HUDEP-2 (cell line): ENCODE measurements around the gene PSENEN.

Experiments
- DNase-seq, 76 experiments: peaks; one replicate each; lab custom pipeline; 2025; ENCODE audit not compliant: unreplicated experiment in 76 of 76; lab: John Stamatoyannopoulos, UW

The PSENEN gene

GRCh38 chr19:35748106-35749020 lies 2.9 kb downstream of the PSENEN start, which contains the start of gene LIN37:
Gene LIN37, plus strand, starts transcription at chr19:35748576. Its CDS starts 149 bp downstream, at chr19:35748725.
- peak; percentile 89 to 100 (median 99) for DNase-seq

- no peak for DNase-seq
Observed at GRCh38 chr19:35750167-35750566, 4.7 kb downstream of the PSENEN start.

DNA sequence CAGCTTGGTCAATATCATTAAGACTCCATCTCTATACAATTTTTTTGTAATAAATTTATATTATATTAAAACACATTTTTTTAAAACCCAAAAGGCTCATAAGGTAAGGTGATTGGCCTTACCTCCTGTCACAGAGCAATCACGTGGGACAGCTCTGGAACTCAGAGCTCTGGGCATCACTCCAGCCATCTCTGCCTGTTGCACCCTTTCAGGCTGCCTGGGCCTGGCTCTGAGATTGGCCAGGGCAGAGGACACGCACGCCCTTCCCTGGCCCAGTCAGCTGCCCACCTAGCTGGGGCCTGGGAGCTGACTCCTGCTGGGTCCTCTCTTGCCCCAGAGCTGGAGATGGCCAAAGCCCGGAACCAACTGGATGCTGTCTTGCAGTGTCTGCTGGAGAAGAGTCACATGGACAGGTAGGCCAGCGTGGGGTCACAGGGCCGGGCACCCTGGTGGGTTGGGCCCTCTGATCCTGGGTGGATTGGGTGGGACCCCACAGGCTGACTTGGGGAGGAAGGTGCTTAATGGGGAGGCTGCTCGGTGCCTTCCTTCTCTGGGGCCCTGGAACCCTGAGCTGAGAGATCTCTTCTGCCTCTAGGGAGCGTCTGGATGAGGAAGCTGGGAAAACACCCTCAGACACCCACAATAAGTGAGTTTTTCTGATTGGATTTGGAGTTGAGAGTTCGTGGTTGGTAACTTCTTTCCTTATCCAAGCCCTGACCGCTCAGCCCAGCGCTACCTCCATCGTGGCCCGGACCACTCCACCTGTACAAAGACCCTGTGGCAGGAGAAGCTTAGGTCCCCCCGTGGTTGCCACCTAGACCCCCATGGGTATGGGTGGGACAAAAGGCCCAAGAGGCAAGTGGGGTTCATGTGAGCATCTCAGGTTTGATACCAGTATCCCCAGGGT lies 6.6 kb downstream of the PSENEN start:
- DNase-seq: no peak

DNA sequence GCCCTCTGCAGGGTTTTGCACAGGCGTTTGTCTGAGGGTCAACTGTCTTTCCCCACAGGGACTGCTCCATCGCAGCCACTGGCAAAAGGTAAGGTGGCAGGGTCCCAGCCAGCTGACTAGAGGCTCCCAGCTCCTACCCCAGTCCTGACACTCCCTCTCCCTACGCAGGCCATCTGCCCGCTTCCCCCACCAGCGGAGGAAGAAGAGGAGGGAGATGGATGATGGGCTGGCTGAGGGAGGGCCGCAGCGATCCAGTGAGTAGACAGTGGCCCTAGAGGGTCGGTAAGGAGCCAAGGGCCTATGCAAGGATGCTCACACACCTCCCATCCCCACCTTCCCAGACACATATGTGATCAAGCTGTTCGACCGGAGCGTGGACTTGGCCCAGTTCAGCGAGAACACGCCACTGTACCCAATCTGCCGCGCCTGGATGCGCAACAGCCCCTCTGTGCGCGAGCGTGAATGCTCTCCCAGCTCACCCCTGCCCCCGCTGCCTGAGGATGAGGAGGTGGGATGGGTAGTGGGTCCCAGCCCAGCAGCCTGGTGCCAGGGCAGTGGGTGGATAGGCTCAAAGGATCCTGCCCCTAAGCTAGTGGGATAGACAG lies 7.4 kb downstream of the PSENEN start:
- DNase-seq: no peak

DNA sequence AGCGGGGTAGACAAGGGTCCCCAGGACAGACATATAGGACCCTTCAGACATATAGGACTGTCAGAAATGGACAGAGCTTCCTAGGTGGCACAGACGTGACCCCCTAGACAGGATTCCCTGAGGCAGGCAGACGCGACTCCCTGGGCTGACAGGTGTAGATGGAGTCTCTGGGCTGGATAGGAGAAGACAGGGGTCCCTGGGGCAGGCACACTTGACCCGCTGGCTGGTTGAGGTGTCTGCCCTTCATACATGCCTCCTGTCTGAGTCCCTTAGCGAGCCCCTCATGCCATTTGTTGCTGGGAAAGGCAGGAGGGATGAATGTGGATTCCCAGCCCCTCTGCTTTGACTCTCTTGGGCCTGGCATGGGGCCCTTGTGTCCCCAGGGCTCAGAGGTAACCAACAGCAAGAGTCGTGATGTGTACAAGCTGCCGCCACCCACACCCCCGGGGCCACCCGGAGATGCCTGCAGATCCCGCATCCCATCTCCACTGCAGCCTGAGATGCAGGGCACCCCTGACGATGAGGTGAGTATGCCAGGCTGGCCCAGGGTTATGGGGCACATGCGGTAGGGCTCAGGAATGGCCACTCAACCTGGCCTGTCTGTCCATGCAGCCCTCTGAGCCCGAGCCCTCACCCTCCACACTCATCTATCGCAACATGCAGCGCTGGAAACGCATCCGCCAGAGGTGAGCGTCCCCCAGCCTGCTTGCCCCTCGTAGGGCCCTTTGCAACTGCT lies 8.4 kb downstream of the PSENEN start:
- DNase-seq: no peak

DNA sequence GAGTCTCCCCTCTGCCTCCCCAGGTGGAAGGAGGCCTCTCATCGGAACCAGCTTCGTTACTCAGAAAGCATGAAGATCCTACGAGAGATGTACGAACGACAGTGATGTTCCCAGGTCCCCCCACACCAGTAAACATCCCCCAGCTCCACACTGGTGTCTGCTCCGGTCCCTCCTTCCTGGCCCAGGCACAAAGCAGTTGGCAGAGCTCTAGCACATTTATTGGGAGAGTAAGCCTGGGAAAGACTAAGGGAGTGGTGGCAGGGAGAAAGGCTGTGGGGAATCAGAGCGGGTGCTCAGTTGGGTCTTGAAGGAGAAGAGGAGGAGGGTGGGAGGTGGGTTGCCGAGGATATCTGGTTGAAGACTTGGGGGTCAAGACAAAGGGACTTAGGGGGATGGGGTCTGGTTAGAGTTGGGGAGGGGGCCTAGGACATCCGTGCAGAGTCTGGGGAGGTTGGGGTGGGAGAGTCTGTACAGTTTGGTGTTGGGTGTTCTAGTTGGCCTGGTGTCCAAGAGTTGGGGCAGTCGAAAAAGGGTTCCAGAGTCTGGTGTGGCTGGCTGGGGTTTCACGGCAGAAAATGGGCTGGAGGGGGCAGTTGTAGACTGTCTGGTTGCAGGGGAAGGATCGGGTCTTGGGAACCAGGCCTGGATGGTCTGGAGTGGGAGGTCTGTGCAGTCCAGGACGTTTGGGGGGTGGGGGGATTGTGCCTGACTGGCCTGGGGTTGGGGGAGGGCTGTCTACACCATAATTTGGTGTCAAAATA lies 9.1 kb downstream of the PSENEN start:
- no peak for DNase-seq

DNA sequence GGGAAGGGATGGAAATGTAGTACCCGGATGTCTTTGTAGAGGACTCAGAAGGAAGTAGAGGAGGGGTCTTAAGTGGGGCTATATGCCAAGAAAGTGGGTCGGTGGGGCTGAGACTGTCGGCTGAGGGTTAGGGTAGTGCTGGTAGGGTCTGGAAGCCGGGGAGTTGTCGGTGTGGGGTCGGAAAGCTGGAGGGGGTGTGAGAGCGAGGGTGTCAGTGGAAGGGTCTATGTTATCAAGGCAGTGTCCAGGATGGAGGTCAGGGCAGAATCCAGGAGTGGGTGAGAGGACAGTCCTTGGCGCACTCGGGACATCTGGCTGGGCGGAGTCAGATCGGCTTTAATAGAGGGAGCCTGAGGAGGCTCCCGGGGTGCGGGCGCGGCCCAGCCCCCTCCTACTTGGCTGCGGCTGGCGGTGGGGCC lies 9.7 kb downstream of the PSENEN start:
- no peak for DNase-seq

DNA sequence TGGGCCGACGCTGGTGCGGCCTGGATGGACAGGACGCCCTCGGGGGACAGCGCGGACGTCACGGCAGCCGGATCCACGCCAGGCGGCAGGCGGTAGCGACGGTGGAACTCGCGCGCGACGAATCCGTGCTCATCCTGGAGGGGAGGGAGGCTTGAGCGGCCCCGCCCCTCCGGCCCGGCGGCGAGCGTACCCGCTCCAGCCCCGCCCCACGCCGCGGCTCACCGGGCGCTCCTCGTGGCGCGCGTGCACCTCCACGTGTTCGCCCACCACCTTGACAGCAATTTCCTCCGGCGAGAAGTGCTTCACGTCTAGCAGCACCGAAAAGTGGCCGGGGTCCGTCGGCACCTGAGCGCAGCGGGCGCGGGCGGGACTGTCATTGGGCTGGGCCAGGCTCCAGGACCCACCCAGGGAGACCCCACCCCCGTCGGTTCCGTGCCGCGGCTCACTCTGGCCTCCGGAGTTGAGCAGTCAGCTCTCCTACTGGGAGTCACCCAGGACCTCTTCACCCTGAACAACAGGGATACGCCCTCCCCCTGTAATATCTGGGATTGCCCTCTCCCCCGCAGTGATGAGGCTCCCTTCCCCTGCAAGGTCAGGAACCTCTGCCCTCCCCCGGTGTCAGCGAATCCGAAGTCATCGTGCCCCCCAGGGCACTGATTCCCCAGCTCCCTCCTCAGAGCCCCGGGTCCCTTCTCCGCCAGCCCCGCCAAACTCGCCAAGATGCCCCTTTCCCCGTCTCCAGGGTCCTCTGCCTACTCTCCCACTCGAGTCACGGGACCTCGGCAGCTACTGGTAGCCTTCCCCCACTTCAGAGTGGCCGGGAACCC lies 10.3 kb downstream of the PSENEN start:
- peak in 28 of 76 experiments; percentile 13 to 55 (median 36) for DNase-seq

DNA sequence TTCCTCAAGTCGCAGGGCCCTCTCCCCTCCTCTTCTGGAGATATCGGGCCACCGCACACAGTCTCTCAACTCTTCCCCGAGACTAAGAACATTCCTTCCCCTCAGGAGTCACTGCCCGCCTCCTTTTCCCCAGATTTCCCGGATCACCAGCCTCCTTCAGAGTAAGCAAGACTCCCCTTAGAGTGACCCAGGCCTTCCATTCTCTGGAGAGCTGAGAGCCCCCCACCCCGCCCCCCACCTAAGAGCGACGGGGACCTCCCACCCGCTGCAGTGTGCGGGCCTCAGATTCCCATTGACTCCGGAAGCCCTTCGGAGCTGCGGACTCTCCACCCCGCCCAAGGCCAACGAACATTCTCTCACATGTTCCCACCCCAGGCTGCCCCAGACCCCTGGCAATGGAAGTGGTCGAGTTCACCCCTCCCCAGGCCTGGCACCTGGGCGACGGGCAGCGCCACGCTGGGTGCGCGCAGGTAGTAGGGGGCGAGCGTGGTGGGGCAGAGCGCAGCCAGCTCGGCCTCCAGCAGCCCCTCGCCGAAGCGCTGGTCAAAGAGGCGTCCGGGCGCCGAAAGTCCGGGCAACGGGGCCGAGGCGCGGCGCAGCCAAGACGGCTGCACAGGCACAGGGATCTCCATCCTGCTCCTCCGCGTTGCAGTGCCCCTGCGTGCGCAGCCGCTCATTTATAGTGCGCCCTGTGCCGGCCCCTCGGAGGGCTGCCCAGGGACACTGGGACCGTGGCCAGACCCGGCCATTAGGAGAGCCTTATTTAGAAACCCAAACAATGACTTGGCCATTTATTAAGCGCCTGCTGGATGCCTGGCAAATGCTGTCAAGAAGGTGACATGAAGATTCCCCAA lies 11.2 kb downstream of the PSENEN start, which contains the start of gene HSPB6:
TSS of gene HSPB6 (minus strand) at position 653 of the 854 bp plus-strand sequence. CDS start at position 632, 21 bp downstream.
- DNase-seq: no peak

DNA sequence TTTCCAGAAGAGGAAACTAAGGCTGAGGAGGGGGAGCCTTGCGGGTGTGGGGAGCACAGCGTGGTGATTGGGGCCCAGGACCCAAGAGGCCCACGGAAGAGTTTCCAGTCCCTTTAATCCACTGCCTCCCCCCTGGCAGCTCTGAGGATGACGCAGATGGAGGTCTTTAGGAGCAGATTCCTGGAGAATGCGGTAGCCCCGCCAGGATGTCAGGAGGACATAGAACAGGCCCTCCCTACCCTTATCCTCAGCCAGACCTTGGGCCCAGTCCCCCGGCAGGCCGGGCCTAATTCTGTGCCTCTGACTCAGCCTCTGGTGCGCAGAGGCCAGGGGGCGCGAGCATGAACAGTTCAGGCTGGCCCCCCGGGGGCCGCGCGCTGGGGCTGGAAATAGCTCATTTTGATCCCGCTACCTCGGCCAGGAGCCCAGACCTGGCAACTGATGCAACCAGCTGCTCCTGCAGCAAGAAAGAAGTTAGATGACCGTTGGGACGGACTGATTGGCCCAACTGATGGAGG lies 11.8 kb downstream of the PSENEN start:
- DNase-seq: peak in 41 of 76 experiments; percentile 33 to 93 (median 64)

DNA sequence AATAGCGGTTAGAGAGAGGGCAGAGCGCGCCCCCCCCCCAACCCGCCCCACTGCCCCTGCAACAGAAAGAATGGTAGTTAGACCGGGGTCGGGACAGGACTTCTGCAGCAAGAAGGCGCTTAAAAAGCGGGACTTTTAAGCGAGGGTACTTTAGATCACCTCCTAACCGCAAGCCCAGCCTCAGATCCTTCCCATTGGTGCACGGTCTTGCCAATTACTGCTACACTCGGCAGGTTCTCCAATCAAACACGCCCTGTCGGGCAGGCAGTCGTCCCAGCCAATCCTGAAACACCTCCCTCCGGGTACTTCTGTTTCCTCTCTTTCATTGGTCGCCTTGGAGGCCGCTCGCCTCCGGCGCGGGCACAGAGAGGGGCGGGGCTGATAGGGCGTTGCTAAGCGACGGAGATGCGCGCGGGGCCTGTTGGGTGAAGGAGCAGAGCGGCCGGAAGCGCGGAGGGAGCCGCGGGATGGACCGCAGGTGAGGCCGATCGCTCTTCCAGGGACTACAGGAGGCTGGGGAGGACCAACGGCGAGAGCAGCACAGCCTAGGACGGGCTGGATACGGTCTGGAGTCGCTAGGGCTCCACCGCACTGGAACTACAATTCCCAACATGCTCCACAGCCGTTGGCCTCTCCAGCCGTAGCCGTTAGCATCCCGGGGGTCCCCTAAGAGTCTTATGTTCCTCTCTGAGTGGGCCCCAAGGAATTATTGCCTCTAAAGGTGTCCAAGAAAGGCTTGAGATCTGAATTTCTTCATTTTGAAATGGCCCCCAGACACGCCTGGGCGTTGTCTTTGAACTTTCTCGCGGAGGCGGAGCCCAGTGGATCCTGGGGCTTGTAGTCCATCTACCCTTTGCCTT lies 12.5 kb downstream of the PSENEN start, which contains the start of gene PROSER3:
TSS of gene PROSER3 (plus strand) at position 428 of the 860 bp plus-strand sequence. CDS start at position 468, 40 bp downstream.
- DNase-seq: peak; percentile 79 to 100 (median 100)

DNA sequence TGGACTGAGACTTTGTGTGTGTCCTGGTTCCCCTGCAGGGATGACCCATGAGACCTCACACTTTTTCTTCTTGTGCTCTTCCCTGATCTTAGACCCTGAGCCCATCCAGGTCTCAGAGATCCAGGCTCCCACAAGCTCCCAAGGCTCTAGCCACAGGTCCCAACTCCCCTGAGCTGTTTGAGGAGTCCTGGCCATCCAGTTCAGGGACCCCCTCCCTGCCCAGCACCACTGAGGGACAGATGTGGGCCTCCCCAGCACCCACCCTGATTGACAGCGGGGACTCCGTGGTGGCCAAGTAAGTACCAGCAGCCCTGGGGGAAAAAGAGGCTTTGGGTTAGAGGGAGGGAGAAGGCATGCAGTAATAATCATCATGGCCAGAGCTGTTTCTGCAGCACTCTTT lies 14.2 kb downstream of the PSENEN start:
- DNase-seq: no peak

GRCh38 chr19:35760711-35761349 lies 15.4 kb downstream of the PSENEN start:
- DNase-seq: no peak

- no peak for DNase-seq
Observed at GRCh38 chr19:35764432-35765315, 19.2 kb downstream of the PSENEN start.
